GM12875 (cell line): ENCODE measurements around the gene NCOA1.

ENCODE experiments used
- H3K4me3 ChIP-seq: one replicate; pipeline ENCODE4 v1.5.1; 2011; ENCODE audit warnings: low read depth, low read length, control low read depth
- TF ChIP-seq, protein P1 (sequence below): IDR thresholded peaks from 2 replicates; pipeline ENCODE4 v1.5.1; 2011; ENCODE audit warnings: low read depth, mild to moderate bottlenecking, control low read depth, inconsistent platforms, low read length, moderate library complexity, borderline replicate concordance; ENCODE audit not compliant: insufficient read depth

The NCOA1 gene

DNA sequence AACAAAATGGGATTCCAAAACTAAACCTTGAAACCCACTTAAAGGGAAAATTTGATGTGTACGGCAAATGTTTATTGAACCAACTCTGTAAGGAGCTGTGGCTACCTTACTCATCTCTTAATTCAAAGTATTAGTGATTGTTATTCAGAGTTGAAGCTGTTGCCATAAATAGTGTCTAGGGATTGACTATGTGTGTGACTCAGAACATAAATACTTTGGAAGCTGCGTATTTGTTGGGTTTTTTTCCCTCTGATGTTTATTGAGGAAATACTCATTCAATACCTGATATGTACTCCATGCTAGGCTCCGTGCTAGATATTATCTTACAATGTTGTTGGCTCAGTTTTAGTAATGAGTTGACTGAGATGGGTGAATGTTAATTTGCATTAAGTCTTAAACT is 211.7 kb downstream of the NCOA1 start:
- no peak overlapping the region for H3K4me3 ChIP-seq
- TF ChIP-seq, protein P1, sequence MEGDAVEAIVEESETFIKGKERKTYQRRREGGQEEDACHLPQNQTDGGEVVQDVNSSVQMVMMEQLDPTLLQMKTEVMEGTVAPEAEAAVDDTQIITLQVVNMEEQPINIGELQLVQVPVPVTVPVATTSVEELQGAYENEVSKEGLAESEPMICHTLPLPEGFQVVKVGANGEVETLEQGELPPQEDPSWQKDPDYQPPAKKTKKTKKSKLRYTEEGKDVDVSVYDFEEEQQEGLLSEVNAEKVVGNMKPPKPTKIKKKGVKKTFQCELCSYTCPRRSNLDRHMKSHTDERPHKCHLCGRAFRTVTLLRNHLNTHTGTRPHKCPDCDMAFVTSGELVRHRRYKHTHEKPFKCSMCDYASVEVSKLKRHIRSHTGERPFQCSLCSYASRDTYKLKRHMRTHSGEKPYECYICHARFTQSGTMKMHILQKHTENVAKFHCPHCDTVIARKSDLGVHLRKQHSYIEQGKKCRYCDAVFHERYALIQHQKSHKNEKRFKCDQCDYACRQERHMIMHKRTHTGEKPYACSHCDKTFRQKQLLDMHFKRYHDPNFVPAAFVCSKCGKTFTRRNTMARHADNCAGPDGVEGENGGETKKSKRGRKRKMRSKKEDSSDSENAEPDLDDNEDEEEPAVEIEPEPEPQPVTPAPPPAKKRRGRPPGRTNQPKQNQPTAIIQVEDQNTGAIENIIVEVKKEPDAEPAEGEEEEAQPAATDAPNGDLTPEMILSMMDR: no peak

DNA sequence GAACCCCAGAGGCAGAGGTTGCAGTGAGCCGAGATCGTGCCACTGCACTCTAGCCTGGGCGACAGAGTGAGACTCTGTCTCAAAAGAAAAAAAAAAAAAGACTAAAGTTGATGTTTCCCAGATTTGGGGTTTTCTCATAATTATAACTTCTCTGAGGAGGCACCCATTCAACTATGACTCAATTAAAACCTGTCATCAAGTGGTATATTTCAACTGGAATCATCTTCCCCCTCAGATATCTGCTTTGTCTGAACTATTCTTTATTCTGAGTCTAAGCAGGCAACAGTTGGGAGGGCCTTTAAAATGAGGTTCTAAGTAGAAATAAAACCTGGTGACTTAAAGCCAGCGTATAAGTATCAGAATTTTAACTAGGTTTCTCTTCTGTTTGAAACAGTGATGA is 213.6 kb downstream of the NCOA1 start:
- TF ChIP-seq, protein P1: no peak
- H3K4me3 ChIP-seq: no peak overlapping the region

DNA sequence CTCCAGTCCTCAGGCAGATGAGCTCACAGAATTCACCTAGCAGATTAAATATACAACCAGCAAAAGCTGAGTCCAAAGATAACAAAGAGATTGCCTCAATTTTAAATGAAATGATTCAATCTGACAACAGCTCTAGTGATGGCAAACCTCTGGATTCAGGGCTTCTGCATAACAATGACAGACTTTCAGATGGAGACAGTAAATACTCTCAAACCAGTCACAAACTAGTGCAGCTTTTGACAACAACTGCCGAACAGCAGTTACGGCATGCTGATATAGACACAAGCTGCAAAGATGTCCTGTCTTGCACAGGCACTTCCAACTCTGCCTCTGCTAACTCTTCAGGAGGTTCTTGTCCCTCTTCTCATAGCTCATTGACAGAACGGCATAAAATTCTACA is 216.1 kb downstream of the NCOA1 start:
- H3K4me3 ChIP-seq: no peak overlapping the region
- TF ChIP-seq, protein P1: no peak

DNA sequence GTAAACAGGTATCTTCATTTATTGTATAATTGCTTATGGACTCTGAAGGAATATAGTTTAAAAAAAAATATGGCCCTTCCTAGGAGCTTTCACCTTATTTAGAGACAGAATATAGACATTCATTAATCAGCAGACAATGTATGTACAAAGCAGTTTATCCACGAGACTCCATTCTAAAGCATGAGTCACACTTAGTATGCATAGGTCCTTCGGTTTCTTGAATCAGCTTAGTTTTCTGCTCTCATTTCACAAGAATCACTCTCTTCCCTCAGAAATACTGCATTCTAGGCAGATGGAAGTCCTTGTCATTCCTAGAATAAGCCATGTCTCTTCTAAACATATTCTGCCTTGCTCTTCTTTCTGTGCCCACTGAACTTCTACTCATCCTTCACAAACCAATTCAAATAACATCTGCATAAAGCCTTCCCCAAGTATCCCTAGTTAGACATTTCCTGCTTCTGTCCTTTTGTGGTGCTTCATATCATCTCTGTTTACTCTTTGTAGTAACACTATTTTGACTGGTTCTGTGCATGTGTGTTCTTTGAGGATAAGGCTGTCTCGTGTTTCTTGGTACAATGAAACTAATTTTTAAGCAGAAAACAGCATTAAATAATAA is 217.6 kb downstream of the NCOA1 start:
- TF ChIP-seq, protein P1: no peak
- no peak overlapping the region for H3K4me3 ChIP-seq

DNA sequence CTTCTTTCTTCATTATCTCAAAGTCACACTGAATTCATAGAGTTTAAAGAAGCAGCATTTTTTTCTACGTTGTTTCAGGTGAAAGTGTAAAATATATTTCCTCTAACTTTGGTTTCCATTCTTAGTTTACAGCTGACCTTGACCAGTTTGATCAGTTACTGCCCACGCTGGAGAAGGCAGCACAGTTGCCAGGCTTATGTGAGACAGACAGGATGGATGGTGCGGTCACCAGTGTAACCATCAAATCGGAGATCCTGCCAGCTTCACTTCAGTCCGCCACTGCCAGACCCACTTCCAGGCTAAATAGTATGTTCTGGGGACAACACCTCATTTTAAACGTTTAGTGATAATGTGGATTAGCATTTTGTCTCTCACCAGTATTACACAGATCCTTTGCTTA is 219.8 kb downstream of the NCOA1 start:
- TF ChIP-seq, protein P1: no peak
- no peak overlapping the region for H3K4me3 ChIP-seq

DNA sequence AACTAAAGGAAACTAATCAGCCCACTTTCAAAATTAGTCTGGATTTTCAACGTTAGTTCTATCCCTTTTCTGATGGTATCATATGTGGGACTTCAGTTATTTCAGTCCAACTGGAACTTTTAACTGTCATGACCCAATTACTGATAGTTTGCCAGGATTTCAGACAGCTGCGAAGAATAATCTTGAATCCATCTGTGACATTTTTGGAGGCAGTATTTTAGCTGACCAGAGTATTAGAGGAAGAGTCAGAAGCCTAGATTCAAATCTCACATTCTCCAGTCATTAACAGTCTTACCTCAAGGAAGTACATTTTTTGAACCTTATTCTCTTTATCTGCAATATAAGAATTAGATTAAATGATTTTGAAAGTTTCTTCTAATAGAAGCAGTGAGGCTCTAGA is 220.8 kb downstream of the NCOA1 start:
- no peak overlapping the region for H3K4me3 ChIP-seq
- TF ChIP-seq, protein P1: no peak

DNA sequence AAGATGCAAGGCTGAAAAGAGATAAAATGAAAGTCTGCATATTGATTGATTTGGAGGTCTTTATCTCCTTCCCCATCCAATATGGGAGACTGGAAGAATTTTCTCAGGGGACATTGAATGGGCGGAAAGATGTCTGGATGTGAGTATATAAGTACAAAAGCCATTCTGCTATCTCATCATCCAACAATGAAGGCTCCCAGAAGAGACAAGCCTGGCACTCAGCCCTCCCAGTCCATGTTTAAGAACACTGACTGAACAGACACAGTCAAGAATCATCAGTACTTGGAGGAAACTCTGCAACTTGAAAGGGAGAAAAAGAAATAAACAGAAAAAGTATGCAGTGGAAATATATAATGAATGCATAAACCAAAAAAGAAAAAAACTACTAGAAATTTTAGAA is 221.2 kb downstream of the NCOA1 start:
- H3K4me3 ChIP-seq: no peak overlapping the region
- TF ChIP-seq, protein P1: no peak
